Stimulated activated CD8-positive, alpha-beta memory T cell treated with anti-CD3 and anti-CD28 coated beads, Interleukin-7, amount 100 ng/mL, for 4 hours (primary cell): ENCODE measurements around the gene MINDY2.
"Not testable (repeated sequence)": the region's sequence is repeated elsewhere in the genome, so short reads cannot be mapped to it uniquely, and the experiment has no call there.

ENCODE experiments used
- DNase-seq, 2 donors: peaks; one replicate each; pipeline ENCODE4 v3.0.0-alpha.2; 2020; ENCODE audit warnings: low read depth in 2 of 2

MINDY2 gene

GRCh38 chr15:58880320-58880719 is 109.2 kb downstream of the MINDY2 start:
- DNase-seq: no peak

GRCh38 chr15:58882243-58882642 is 111.1 kb downstream of the MINDY2 start:
- DNase-seq: no peak

DNA sequence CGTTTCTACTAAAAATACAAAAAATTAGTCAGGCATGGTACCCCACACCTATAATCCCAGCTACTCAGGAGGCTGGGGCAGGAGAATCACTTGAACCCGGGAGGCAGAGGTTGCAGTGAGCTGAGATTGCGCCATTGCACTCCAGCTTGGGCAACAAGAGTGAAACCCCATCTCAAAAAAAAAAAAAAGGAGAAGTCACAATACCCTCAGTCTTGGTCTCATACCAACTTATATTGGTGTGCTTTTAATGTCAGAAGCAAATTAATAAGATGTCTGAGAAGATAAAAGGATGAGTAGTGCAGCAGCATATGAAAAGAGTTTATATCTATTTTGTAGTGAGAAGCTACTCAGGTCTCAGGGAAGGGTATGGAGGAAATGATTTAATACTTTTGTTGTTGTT is 112.8 kb downstream of the MINDY2 start:
- not testable (repeated sequence) for DNase-seq

DNA sequence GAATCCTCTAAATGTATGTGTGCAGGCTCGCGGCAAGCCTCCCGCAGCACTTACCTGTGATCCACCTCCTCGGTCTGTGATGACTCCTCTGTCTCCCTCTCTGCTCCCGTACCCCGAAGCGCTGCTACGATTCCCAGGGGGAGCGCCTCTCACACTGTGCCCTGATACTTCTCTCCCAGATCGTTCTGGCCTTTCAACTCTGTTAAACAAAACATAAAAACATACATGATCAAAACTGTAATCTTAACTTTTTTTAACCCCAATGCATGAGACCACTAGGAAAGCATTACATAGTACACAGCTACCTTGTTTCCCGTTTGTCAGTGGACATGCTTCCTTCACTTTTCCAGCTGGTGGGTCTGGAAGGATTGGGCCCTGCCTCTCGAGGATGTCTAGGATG is 115.8 kb downstream of the MINDY2 start:
- no peak for DNase-seq

DNA sequence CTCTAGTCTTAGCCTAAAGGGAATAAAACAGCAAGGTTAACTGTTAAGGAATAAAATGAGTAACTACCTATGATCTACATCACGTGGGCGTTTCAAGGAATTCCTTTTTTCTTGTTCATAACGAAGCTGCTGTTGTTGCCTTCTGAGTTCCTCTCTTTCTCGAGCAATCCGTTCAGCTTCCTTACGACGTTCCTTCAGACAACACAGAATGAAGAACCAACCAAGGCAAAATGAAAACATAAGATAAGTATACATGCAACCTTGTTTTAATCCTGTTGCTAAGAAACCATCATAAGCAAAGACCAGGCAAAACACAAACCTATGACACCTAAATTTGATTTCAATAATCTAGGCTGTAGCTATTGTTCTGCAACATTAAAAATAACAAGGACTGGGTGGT is 118.3 kb downstream of the MINDY2 start:
- DNase-seq: no peak

- no peak for DNase-seq
Measured at GRCh38 chr15:58898150-58898680, 127.1 kb downstream of the MINDY2 start.

DNA sequence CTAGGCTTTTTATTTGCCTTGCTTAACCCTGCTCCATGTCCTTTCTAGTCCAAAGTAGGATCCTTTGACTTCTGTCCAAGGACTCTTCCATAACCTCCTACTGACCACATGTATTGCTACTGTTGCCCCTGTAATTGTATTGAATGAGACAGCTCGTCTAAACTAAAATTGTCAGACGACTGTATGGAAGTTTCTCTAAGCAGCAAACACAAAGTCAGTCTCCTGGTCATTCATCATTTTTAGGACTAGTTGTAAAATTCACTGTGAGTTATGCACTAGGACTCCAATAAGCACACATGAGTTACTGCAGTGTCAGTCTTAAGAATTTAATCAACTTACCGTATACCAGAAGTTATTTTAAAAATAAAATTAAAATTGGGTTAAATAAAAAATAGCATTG is 129.5 kb downstream of the MINDY2 start:
- no peak for DNase-seq

DNA sequence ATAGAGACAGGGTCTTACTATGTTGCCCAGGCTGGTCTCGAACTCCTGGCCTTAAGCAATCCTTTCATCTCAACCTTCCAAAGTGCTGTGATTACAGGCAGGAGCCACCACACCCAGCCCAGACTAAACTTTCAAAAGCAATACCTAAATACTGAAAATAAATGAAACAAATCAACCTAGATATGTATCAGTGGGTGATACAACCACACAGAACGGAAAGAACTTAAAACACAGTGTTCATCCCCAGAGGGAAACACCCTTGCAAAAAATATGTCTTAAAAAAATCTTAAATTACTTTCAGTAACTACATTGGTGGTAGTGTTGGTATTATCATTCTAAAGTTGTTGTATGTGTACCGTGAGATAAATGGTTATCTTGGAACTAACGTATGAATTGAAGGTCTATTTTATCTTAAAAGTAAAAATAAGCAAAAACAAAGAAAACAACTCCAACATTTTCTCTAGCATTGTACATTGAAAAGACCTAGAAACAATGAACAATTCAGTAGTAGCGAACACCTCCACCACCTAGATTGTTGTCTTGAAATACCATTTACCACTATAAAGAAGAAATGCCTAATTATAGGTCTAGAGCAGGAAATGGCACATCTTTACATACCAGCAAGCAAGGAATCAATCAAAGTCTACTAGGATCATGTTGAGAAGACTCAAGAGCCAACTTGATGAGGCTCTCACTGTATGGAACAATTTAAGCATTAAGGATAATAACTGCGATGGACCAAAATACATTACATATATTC is 137.6 kb downstream of the MINDY2 start:
- no peak for DNase-seq

- no peak for DNase-seq
Measured at GRCh38 chr15:58909616-58910015, 138.5 kb downstream of the MINDY2 start.

GRCh38 chr15:58910456-58910855 is 139.4 kb downstream of the MINDY2 start:
- DNase-seq: no peak
